Inferior parietal cortex (tissue), 1 donor: Measurements from ENCODE around the gene ENTPD1.
"Not testable (repeated sequence)": the region's sequence is repeated elsewhere in the genome, so short reads cannot be mapped to it uniquely, and the experiment has no call there.

Experiments used
- DNase-seq: peaks from one replicate; pipeline ENCODE4 v3.0.0-alpha.2; 2016; ENCODE audit errors: extremely low spot score

ENTPD1 gene

GRCh38 chr10:95794195-95794594, 38.2 kb downstream of the ENTPD1 start:
- no peak for DNase-seq

- DNase-seq: no peak
These were observed 39.6 kb downstream of the ENTPD1 start for GRCh38 chr10:95795602-95796001.

DNA sequence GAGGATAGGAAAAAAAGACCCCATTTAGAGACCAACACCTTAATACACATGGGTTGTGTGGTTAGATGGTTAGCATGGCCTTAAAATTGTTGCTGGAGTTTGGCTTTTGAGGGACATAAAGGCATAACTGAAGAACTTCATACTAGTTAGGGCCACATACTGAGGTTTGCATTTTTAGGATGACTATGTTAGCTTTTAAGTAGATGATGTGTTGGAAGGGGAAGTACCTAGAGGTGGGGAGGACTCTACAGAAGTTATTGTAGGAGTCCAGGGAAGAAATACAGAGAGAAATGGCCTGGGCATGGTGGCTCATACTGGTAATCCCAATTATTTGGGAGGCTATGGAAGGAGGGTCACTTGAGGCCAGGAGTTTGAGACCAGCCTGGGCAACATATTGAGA, 40.5 kb downstream of the ENTPD1 start:
- no peak for DNase-seq

DNA sequence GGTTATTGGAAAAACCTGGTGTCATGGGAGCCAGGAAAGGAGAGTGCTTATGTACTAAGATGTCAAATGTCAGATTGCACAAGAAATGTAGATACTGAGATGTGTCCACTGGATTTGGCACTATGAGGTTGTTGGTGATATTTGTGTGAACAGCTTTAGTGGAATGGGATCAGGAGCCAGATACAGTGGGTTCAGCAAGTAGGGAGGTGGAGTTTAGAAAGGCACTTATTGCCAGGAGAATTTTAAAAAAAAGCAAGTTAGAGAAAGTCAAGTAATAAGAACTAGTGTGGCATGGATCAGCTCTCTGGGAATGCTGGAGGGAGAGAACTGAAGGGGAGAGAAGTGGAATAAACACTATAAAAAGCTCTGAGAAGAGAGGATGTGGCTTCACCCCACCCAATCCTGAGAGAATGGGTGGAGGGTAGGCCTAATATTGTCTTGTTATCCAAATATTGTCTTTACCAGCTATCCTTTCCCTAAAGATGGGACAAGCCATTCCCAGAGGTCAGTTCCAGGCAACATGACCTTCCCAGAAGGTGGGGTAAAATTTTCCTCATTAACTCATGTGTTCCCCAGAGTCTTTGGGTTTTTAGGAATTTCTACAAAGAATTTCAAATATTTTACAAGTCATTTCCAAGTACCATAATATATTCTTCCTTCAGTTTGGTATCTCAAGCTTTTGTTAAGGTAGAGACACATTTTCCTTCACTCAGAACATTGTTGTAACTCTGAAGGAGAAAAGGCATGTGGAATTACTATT, 42.3 kb downstream of the ENTPD1 start:
- DNase-seq: no peak

DNA sequence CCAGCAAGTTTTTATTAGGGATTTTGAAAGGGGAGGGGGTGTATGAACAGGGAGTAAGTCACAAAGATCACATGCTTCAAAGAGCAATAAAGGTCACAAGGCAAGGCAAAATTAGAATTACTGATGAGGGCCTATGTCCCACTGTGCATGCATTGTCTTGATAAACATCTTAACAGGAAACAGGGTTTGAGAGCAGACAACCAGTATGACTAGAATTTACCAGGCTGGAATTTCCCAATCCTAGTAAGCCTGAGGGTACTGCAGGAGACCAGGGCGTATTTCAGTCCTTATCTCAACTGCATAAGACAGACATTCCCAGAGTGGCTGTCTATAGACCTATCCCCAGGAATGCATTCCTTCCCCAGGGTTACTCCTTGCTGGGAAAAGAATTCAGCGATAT, 44.3 kb downstream of the ENTPD1 start:
- not testable (repeated sequence) for DNase-seq

GRCh38 chr10:95806687-95807380, 50.9 kb downstream of the ENTPD1 start:
- not testable (repeated sequence) for DNase-seq

DNA sequence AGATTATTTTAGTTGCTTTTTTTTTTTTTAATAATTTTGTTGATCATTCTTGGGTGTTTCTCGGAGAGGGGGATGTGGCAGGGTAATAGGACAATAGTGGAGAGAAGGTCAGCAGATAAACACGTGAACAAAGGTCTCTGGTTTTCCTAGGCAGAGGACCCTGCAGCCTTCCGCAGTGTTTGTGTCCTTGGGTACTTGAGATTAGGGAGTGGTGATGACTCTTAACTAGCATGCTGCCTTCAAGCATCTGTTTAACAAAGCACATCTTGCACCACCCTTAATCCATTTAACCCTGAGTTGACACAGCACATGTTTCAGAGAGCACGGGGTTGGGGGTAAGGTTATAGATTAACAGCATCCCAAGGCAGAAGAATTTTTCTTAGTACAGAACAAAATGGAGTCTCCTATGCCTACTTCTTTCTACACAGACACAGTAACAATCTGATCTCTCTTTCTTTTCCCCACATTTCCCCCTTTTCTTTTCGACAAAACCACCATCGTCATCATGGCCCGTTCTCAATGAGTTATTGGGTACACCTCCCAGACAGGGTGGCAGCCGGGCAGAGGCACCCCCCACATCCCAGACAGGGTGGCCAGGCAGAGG, 52.8 kb downstream of the ENTPD1 start:
- DNase-seq: not testable (repeated sequence)

- DNase-seq: no peak
These were observed 53.6 kb downstream of the ENTPD1 start for GRCh38 chr10:95809370-95810197.

GRCh38 chr10:95810198-95810976, 54.4 kb downstream of the ENTPD1 start:
- no peak for DNase-seq

DNA sequence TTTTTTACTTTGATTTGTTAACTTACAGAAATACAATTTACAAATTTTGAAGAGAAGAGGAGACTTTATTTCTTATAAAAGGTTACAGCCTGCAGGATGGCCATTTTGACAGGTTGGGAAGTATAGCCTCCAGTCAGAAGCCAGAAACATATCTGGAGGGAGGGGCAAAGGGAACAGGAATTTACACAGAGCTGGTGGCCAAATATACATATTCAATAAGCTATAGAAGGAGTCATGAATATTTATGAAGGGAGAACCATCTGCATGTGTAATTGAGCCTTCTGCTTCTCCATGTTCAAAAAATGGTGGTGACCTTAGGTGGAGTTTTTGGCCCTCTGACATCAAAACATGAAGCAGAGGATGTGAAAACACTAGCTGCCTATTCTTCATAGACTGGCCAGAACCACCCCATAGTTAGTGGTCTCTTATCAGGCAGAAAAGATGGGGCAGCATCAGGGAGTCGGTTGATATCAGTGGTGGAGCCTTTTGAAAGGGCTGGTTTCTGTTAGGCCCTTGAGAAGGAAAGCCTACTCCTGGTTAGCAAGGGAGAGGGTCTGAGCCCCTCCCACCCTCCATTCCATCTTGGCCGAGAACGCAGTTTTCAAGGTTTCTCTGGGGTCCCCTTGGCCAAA, 57.2 kb downstream of the ENTPD1 start:
- DNase-seq: no peak

DNA sequence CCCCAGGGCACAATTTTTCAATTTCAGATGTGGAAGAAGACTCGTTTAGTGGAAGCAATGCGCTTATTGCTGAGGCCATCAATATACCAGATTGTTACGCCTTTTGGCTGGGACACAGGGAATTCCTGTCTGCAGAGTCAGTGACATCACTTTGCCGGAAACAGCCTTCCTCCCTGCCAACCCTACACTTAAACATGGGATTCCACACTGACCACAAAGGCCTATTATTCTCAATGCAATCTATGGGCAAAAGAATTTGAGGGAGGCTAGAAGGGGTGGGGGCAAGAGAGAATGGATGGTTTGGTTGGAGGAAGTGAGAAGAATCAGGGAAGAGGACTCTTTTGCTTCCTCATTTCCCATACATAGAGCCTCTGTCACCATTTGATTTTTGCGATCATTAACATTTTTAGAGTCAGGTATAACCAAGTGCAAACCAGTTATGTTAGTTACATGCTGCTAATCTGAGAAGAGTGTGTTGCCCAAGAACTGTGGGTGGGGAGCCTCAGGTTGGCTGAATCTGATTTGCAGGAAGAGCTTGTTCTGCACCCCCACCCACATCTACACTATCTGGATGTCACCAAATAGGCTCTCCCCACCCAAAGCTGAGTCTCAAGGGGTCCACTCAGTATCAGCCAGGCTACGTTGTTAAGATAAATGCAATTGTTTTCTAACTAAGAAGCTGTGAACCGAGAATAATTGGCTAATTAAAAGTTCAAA, 58.2 kb downstream of the ENTPD1 start:
- DNase-seq: no peak

DNA sequence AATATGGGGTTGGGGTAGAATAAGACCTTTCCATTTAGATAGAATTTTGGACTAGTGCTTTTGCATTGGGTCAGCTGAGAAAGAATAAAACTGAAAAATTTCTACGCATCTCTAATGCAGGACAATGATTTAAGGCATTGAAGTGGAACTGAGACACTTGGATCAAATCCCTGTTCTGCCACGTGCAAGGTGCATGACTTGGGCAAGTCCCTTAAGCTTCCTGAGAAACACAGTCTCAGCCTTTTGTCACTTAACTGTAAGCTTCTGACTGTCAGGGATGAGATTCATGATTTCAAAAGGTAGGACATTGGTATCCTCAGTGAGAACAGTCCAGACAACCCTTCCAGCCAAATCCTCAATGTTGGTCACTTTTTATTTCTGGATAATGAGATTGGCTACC, 59.2 kb downstream of the ENTPD1 start:
- no peak for DNase-seq

GRCh38 chr10:95815701-95816240, 59.8 kb downstream of the ENTPD1 start:
- no peak for DNase-seq

- no peak for DNase-seq
These were observed 62.0 kb downstream of the ENTPD1 start for GRCh38 chr10:95818010-95818409.

DNA sequence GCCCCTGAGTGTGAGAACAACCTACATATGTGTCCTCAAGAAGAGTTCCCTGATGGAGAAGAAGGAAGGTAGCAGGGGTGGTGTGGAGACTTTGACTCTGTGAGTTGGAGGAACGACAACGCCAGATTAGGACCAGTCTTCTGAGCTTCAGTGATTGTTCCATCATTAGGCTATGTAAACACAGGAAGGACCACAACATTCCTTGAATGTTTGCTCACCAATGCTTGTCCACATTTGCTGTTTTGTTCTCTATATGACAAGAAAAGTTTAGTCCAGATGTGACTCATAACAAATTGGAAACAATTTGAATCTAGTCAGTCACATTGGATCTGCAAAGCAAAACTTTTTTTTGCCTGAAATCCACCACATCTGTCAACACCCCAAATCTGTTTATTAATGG, 62.7 kb downstream of the ENTPD1 start:
- DNase-seq: no peak

GRCh38 chr10:95819620-95820329, 63.8 kb downstream of the ENTPD1 start:
- DNase-seq: no peak

- DNase-seq: no peak
These were observed 64.4 kb downstream of the ENTPD1 start for GRCh38 chr10:95820363-95820762.

GRCh38 chr10:95821720-95822119, 65.8 kb downstream of the ENTPD1 start:
- no peak for DNase-seq

DNA sequence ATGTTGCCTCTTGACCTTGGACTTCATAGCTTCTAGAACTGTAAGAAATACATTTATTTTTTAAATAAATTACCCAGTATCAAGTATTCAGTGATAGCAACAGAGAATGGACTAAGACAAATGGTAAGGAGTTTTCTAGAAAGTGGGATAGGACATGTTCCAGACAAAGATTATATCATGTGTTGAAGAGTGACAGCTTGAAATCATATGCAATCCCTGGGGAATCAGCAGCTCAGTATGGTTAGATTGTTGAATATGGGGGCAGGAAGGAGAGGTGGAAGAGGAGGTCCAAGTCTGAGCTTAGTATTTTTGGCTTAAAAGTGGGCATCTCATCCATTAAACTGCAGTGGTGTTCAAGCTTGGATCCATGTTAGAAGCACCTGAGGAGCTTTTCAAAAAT, 74.1 kb downstream of the ENTPD1 start:
- no peak for DNase-seq
